ENCODE measurements around the gene PKD2. TPM values are rescaled to one million over a fixed set of nuclear protein-coding genes. Genes with fewer than 3 reads are reported as not detected.

Gene PKD2
- 32.3 and 36.7 TPM in 2 replicates for total RNA-seq
- polyA plus RNA-seq = 17.8 and 19.3 TPM in 2 replicates

DNA sequence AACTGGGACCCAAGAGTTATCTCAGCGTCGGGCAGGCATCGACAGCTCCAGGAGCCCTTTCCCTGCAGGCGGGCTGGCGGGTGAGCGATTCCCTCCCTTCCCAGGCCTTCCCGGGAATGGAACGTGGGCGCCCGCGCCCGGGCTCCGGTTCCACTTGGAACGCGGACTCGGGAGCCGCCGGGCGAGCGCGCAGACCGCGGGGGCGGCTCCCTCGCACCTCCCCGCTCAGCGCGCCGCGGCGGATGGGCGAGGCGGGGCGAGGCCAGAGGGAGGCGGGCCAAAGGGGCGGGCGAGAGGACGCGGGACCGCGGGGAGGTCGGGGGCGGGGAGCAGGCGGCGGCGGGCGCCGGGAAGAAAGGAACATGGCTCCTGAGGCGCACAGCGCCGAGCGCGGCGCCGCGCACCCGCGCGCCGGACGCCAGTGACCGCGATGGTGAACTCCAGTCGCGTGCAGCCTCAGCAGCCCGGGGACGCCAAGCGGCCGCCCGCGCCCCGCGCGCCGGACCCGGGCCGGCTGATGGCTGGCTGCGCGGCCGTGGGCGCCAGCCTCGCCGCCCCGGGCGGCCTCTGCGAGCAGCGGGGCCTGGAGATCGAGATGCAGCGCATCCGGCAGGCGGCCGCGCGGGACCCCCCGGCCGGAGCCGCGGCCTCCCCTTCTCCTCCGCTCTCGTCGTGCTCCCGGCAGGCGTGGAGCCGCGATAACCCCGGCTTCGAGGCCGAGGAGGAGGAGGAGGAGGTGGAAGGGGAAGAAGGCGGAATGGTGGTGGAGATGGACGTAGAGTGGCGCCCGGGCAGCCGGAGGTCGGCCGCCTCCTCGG, at the start of gene PKD2:
Gene PKD2 (plus strand): TSS at position 332 of the 818 bp plus-strand sequence. CDS start 99 bp downstream, at position 431.
- WGBS (ENCODE audit: low lambda C conversion rate, missing lambda C conversion rate) = 2% methylated on average over 74 of the region's 116 CpGs
- Histone ChIP-seq H3K27ac (peak within 1 kb of the TSS; percentile 89), H3K9me2 (replicated peaks; ENCODE audit: insufficient read depth) (no peaks in the 10 kb centered on the region), H3K36me3 (replicated peaks; ENCODE audit: insufficient read depth, low read depth) (no peaks in the 10 kb centered on the region), H3K4me1 (ENCODE audit: insufficient read depth) (peaks cover 9% of the 10 kb centered on the region), H3K27me3 (no peaks in the 10 kb centered on the region), H3K4me3 (peak within 1 kb of the TSS; percentile 45), H2AFZ (peak within 1 kb of the TSS; percentile 65), H3K79me2 (peaks cover 43% of the 10 kb centered on the region), H3K9me3 (ENCODE audit: low read depth) (no peaks in the 10 kb centered on the region), H4K20me1 (ENCODE audit: insufficient read depth, poor library complexity, severe bottlenecking) (peaks cover 21% of the 10 kb centered on the region), H3K4me2 (peak within 1 kb of the TSS; percentile 90)
- peak; percentile 90 for DNase-seq (ENCODE audit: low spot score)
- TF ChIP-seq EZH2phosphoT487 (IDR thresholded peaks at IDR 0.05; ENCODE audit: low read depth, severe bottlenecking, unreplicated experiment) = no peak
- TF ChIP-seq, protein P1, sequence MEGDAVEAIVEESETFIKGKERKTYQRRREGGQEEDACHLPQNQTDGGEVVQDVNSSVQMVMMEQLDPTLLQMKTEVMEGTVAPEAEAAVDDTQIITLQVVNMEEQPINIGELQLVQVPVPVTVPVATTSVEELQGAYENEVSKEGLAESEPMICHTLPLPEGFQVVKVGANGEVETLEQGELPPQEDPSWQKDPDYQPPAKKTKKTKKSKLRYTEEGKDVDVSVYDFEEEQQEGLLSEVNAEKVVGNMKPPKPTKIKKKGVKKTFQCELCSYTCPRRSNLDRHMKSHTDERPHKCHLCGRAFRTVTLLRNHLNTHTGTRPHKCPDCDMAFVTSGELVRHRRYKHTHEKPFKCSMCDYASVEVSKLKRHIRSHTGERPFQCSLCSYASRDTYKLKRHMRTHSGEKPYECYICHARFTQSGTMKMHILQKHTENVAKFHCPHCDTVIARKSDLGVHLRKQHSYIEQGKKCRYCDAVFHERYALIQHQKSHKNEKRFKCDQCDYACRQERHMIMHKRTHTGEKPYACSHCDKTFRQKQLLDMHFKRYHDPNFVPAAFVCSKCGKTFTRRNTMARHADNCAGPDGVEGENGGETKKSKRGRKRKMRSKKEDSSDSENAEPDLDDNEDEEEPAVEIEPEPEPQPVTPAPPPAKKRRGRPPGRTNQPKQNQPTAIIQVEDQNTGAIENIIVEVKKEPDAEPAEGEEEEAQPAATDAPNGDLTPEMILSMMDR (IDR thresholded peaks at IDR 0.05; ENCODE audit: poor library complexity) = no peak

DNA sequence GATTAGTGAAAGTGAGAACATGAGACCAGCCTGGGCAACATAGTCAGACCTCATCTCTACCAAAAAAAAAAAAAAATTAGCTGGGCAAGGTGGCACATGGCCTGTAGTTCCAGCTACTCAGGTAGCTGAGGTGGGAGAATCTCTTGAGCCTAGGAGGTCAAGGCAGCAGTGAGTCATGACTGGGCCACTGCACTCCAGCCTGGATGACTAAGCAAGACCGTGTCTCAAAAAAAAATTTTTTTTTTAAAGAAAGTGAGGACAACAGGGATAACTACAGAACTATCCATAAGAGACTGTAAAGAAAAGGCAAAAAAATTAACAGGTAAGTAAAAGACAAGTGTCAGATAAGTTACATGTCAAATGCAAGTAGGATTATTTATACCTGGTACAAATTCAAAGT, 45.4 kb upstream of the PKD2 start:
- no peaks in the 10 kb centered on the region for H4K20me1 ChIP-seq (ENCODE audit: insufficient read depth, poor library complexity, severe bottlenecking)
- no peak overlapping the region for H3K27ac ChIP-seq
- no peak overlapping the region for H3K4me3 ChIP-seq
- no peak overlapping the region for H2AFZ ChIP-seq
- H3K4me1 ChIP-seq (ENCODE audit: insufficient read depth) = no peaks in the 10 kb centered on the region
- no peaks in the 10 kb centered on the region for H3K79me2 ChIP-seq
- H3K36me3 ChIP-seq (replicated peaks; ENCODE audit: insufficient read depth, low read depth) = no peaks in the 10 kb centered on the region
- TF ChIP-seq EZH2phosphoT487 (IDR thresholded peaks at IDR 0.05; ENCODE audit: low read depth, severe bottlenecking, unreplicated experiment) (no peak), EZH2 (IDR thresholded peaks at IDR 0.05; ENCODE audit: borderline replicate concordance) (no peak)
- TF ChIP-seq, protein P1 (IDR thresholded peaks at IDR 0.05; ENCODE audit: poor library complexity) = no peak
- WGBS (ENCODE audit: low lambda C conversion rate, missing lambda C conversion rate) = 55% methylated on average over 1 of the region's 1 CpG
- H3K27me3 ChIP-seq = no peaks in the 10 kb centered on the region
- no peaks in the 10 kb centered on the region for H3K9me3 ChIP-seq (ENCODE audit: low read depth)
- peak; percentile 32 for DNase-seq (ENCODE audit: low spot score)
- no peaks in the 10 kb centered on the region for H3K9me2 ChIP-seq (replicated peaks; ENCODE audit: insufficient read depth)
- H3K4me2 ChIP-seq = no peak overlapping the region

DNA sequence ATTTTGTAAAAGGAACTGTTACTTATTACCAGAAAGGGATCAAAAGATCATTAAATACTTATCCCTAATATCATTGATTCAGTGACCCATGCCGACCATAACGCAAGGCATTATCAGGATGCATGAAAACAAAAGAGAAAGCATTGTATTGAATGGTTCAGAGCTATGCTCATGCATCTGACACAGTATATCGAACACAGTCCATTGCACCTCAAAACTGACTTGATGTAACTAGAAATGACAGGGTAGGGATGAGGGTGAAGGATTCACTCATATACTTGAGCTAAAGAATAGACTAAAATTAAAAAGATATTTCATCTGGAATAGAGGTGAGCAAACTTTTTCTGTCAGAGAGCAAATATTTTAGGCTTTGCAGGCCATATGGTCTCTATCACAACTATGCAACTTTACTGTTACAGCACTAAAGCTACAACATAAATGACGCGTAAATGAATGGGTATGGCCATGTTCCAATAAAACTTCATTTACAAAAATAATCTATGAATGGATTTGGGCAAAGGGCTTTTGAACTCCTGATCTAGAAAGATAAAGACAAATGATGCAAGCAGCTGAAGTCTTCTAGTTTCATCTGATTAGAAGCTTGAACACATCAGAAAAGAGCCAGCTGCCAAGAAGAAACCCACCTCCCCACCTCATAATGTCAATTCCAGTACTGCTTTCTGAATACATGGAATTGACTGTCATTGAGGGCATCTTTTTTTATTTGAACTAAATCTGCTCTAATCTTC, 44.9 kb upstream of the PKD2 start:
- H3K4me2 ChIP-seq = no peak overlapping the region
- 75% methylated on average over 5 of the region's 5 CpGs for WGBS (ENCODE audit: low lambda C conversion rate, missing lambda C conversion rate)
- no peaks in the 10 kb centered on the region for H3K79me2 ChIP-seq
- H4K20me1 ChIP-seq (ENCODE audit: insufficient read depth, poor library complexity, severe bottlenecking) = no peaks in the 10 kb centered on the region
- no peak for TF ChIP-seq EZH2phosphoT487 (IDR thresholded peaks at IDR 0.05; ENCODE audit: low read depth, severe bottlenecking, unreplicated experiment)
- no peak for TF ChIP-seq EZH2 (IDR thresholded peaks at IDR 0.05; ENCODE audit: borderline replicate concordance)
- TF ChIP-seq, protein P1 (IDR thresholded peaks at IDR 0.05; ENCODE audit: poor library complexity) = no peak
- no peaks in the 10 kb centered on the region for H3K36me3 ChIP-seq (replicated peaks; ENCODE audit: insufficient read depth, low read depth)
- H3K4me1 ChIP-seq (ENCODE audit: insufficient read depth) = no peaks in the 10 kb centered on the region
- no peak overlapping the region for H2AFZ ChIP-seq
- no peak overlapping the region for H3K27ac ChIP-seq
- no peaks in the 10 kb centered on the region for H3K9me2 ChIP-seq (replicated peaks; ENCODE audit: insufficient read depth)
- no peak for DNase-seq (ENCODE audit: low spot score)
- no peaks in the 10 kb centered on the region for H3K27me3 ChIP-seq
- H3K4me3 ChIP-seq = no peak overlapping the region
- no peaks in the 10 kb centered on the region for H3K9me3 ChIP-seq (ENCODE audit: low read depth)

Data from hepatocyte (in vitro differentiated cells).